DOHH2 (cell line): ENCODE measurements around the gene USH2A.

Experiments
- EZH2phosphoT487 ChIP-seq: fragments of 200-600 bp; sonication (generic); IDR thresholded peaks from 2 replicates; pipeline ENCODE4 v1.6.1; 2017; ENCODE audit warnings: borderline replicate concordance, mild to moderate bottlenecking, antibody characterized with exemption, low read length, moderate library complexity, mixed read lengths
- TF ChIP-seq, protein P1 (sequence below): fragments of 200-600 bp; sonication (generic); IDR thresholded peaks from one replicate; pipeline ENCODE4 v1.5.1; 2014; ENCODE audit warnings: antibody characterized with exemption, mild to moderate bottlenecking, low read depth, low read length; ENCODE audit not compliant: poor library complexity, severe bottlenecking

DNA sequence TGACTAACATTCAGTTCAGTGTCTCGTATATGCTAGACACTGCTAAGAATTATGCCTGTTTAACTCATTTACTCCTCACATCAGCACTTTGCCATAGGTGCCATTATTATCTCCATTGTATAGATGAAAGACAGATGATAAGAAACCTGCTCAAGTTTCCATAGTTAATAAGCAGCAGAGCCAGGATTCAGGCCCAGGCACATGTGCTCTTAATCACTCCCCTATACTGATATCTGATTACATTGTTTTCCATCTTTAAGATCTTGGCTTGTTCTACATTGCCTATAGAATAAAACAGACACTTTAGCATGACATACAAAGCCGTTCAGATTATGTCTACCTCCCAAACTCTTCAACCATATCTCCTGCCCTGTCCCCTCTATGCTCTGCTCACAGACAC lies 30.5 kb upstream of the USH2A start:
- TF ChIP-seq, protein P1, sequence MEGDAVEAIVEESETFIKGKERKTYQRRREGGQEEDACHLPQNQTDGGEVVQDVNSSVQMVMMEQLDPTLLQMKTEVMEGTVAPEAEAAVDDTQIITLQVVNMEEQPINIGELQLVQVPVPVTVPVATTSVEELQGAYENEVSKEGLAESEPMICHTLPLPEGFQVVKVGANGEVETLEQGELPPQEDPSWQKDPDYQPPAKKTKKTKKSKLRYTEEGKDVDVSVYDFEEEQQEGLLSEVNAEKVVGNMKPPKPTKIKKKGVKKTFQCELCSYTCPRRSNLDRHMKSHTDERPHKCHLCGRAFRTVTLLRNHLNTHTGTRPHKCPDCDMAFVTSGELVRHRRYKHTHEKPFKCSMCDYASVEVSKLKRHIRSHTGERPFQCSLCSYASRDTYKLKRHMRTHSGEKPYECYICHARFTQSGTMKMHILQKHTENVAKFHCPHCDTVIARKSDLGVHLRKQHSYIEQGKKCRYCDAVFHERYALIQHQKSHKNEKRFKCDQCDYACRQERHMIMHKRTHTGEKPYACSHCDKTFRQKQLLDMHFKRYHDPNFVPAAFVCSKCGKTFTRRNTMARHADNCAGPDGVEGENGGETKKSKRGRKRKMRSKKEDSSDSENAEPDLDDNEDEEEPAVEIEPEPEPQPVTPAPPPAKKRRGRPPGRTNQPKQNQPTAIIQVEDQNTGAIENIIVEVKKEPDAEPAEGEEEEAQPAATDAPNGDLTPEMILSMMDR, result no peak
- no peak for TF ChIP-seq EZH2phosphoT487
